HTR-8/SVneo (cell line): ENCODE results near the gene PDE10A.

ENCODE experiments used
- DNase-seq: peaks from one replicate; pipeline ENCODE4 v3.0.0; 2011; ENCODE audit warnings: low spot score, mixed read lengths; ENCODE audit not compliant: insufficient read length
- FAIRE-seq: peaks from 2 replicates; lab custom pipeline; 2011; peaks lifted over from hg19 to GRCh38; lab: Jason Lieb, UNC

Gene PDE10A

GRCh38 chr6:165451838-165452237 is 211.2 kb downstream of the PDE10A start:
- no peak for DNase-seq
- FAIRE-seq, result no peak

GRCh38 chr6:165448210-165448609 is 214.8 kb downstream of the PDE10A start:
- DNase-seq (no peak), FAIRE-seq (no peak)

DNA sequence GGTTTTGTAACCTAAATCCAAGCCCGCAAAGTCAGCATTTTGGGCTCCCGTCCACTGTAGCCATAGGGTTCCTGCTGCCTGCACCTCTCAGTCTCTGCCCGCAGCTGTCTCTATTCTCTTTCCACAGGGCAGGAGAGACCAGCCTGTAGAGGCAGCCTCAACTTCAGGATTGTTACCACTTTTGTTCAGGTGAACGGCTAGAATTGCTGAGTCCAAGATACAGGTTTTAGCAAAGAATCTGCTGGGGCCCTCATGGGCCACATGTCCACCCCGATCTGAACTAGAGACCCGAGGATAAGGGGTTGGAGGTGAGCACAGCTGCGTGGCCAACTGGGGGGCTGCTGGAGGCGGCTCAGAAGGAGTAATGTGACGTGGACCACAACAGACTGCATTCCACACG is 215.9 kb downstream of the PDE10A start:
- FAIRE-seq, result no peak

DNA sequence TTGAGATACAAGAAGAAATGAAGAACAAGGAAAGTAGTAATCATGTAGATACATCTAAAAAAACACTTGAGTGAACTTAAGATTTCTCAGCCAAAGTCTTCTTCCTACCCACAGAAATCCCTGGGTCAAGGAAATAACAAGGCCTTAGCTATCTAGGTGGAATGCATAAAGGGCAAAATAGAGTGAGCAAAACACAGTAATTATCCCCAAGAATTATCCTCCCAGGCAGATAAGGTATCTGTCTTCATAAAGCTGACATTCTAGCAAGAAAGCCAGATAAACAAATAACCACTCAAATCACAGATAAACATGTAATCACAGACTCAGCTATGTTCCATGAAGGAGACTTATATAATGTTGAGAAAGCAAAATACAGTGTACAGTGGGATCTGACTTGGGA is 216.7 kb downstream of the PDE10A start:
- DNase-seq (no peak), FAIRE-seq (no peak)

More for the DNA sequence above, 215.9 kb downstream of the PDE10A start:
- no peak for DNase-seq

DNA sequence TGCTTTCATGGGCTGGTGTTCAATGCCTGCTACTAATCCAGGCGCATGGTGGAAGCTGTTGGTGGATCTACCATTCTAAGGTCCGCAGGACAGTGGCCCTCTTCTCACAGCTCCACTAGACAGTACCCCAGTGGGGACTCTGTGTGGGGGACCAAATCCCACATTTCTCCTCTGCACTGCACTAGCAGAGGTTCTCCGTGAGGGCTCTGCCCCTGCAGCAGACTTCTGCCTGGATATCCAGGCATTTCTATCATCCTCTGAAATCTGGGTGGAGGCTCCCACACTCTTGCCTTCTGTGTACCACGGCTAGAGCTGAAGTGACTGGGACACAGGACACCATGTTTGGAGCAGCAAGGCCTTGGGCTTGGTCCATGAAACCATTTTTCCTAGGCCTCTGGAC is 219.6 kb downstream of the PDE10A start:
- DNase-seq (no peak), FAIRE-seq (no peak)

DNA sequence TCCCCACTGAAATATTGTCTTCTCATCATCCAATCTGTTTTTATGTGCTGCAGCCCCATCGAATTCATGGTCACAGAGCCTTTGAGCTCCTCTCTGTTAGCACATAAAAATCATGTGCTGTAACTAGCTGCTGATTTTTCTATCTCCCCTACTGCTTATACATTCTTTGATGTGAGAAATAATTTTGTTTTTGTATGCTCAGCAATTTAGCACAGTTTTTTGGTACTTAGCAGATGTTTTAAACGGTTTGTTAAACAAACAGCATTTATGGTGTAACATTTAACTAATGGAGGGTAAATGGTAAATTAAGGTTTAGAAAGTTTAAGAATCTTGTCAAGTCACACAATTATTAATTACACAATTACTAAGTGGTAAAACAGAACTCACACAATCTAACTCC is 221.9 kb downstream of the PDE10A start:
- FAIRE-seq, result no peak
- DNase-seq, result no peak

GRCh38 chr6:165439928-165440554 is 223.0 kb downstream of the PDE10A start:
- FAIRE-seq (no peak), DNase-seq (peak; percentile 5)

GRCh38 chr6:165426892-165427291 is 236.1 kb downstream of the PDE10A start:
- no peak for FAIRE-seq
- DNase-seq, result no peak

DNA sequence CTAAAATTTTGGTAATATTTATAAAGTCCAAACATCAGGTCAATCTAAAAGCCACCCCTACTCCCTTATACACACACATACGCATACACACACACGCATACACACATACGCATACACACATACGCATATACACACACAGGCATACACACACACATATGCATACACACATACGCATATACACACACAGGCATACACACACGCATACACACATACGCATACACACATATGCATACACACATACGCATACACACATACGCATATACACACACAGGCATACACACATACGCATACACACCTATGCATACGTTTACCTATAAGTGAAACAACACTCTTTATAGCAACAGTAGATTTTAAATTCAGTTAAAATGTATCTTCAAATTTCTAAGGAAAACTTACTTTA is 240.8 kb downstream of the PDE10A start:
- DNase-seq, result no peak
- FAIRE-seq, result peak; percentile 86

GRCh38 chr6:165417278-165417865 is 245.7 kb downstream of the PDE10A start:
- FAIRE-seq, result no peak

DNA sequence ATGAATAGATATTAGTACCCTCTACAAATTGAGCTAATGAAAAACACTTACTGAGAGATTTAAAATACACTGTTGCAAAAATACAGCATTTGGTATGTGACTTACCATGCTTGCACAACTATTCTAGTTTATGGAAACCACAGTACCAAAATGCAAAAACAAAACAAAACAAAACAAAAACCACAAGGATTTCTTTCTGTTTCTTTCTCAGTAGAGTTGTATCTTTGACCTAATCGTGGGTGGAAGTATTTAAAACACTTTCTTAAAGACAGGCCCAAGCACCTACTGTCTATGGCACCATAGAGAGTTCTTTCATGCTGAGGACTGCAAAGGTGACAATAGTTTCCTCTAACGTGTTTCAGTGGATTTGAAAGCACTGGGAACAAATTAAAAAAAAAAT is 258.3 kb downstream of the PDE10A start:
- DNase-seq (no peak), FAIRE-seq (no peak)

More at GRCh38 chr6:165417278-165417865, 245.7 kb downstream of the PDE10A start:
- no peak for DNase-seq

GRCh38 chr6:165404296-165404695 is 258.7 kb downstream of the PDE10A start:
- DNase-seq, result no peak
- FAIRE-seq, result no peak

DNA sequence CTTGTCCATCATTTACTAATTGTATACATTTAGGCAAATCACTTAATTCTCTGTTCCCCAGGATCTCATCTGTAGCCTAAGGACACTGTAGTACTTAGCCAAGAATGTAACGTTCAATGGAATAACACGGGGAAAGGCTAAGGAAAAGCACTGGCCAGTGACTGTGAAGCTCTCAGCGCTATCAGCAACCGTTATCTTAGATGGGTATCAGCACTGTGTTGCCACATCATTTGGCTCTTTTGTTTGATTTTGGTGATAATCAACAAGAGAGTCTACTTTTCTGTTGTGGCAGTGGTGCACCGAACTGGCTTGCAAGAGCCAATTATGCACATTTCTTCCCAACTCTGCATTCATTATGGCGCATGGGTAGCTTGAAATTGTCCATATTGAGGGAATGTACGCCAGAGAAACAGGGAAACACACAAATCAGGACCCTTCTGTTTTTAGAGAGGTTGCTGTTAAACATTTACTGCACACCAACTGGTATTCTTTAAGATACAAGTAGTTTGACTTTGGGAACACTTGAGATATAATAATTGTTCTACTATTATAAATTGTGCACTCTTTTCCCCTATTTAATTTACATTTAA is 259.9 kb downstream of the PDE10A start:
- no peak for DNase-seq
- FAIRE-seq, result no peak

DNA sequence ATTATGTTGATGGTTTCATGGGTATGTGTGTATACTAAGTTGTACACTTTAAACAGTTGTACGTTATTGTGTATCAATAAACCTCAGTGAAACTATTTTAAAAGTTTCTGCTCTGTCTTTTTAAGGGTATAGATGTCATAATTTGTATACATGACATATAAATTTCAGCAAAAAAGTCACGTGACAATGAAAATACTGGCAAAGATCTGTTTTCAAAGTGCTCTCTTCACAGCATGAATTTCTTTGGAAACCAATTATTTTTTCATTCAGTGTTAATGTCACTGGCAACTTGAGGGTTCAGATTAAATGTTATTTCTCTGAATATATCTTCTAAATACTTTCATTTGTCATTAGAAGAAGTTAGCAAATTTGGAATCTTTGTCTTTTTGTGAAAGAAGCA is 261.9 kb downstream of the PDE10A start:
- no peak for DNase-seq
- no peak for FAIRE-seq

DNA sequence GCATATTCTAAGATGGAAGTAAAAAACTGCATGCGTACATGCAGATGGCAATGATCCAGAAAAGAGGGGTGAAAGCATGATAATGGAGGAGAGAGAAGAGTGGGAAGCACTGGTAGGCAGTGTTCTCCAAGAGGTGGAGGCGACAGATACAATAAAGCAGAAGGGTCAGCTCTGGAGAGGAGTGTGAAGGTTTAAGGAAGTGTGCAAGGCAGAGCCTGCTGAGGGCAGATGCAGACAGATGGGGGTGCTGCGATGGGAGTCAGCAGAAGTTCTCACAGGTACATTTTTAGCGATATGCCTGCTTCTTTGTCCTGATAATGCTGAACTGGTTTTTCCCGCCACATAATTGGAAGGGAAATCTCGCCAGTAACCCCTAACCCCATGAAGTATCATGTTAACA is 272.6 kb downstream of the PDE10A start:
- FAIRE-seq, result no peak
- no peak for DNase-seq

DNA sequence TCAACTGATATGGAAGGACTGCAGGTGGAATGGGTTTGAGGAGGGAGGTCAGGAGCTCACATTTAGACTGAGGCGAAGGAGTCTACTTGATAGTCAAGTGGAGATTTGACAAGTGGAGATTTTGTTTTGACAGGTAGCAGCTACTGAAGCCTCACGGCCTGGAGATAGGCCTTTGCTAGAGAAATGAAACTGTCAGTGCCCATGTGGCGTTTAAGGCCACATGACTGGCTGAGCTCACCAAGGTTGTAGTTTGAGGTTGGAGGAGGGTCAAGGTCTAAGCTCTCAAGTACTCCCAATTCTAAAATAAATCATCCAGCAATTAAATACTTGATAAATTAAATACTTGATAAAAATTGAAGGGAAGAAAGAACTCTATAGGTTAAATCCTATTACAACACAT is 273.5 kb downstream of the PDE10A start:
- FAIRE-seq, result no peak
- DNase-seq, result no peak

GRCh38 chr6:165383323-165383722 is 279.7 kb downstream of the PDE10A start:
- no peak for DNase-seq
- no peak for FAIRE-seq

- no peak for FAIRE-seq
- DNase-seq, result no peak
Observed at GRCh38 chr6:165376100-165376499, 286.9 kb downstream of the PDE10A start.

GRCh38 chr6:165365371-165365770 is 297.7 kb downstream of the PDE10A start:
- no peak for FAIRE-seq
- no peak for DNase-seq

DNA sequence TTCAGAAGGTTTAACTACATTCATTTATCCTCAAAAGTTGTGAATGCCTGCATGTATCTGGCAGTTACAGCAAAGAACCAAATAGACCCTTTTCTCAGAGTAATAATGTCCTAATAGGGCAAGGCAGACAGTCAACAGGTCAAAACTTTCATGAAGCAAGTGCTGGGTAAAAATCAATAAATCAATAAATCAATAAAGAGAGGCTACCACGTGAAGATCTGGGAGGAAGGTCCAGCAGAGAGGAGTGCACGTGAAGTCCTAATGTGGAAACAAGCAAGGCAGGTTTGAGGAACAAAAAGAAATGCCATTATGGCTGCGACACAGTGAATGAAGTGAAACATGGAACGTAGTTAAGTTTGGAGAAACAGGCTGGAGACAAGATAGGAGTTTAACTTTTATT is 317.3 kb downstream of the PDE10A start:
- no peak for FAIRE-seq
- DNase-seq, result no peak

- DNase-seq, result no peak
- no peak for FAIRE-seq
Observed at GRCh38 chr6:165340532-165340931, 322.5 kb downstream of the PDE10A start.

DNA sequence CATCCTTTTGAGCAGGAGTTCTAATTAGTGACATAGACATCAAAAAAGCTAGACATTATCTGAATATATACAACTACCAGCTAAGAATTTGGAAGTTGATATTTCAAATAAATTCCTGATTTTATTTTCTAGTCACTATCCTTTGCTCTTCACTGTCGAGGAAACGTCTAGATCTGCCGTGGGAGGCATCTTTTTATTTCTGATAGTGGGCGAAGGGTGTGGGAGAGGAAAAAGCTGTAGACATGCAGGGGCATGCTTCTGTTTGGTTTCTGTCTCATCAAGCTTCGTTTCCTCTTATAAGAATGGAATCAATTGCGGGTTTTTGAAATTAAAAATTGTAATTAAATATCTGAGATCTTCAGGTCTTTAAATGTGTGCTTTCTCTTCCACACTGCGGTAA is 337.4 kb downstream of the PDE10A start:
- no peak for FAIRE-seq
- no peak for DNase-seq
